ENCODE measurements around the gene PLXNA3. TPM values are rescaled to one million over a fixed set of nuclear protein-coding genes. Genes with fewer than 3 reads are reported as not detected.

The PLXNA3 gene
- total RNA-seq, 4 donors from 2014 or later = 12.0 to 52.0 (median 29.6) TPM

GRCh38 chrX:154467556-154467955, 9.5 kb downstream of the PLXNA3 start:
- Histone ChIP-seq H3K4me1 (no peaks in the 10 kb centered on the region), H3K9me3 (no peaks in the 10 kb centered on the region), H3K27me3 (no peaks in the 10 kb centered on the region), H3K4me3 (no peak overlapping the region), H3K27ac (no peak overlapping the region), H3K36me3 (peaks cover 84% of the 10 kb centered on the region)
- WGBS = 95% methylated on average over 7 of the region's 21 CpGs
- TF ChIP-seq POLR2A (IDR thresholded peaks at IDR 0.05) (no peak), EP300 (IDR thresholded peaks at IDR 0.05) (no peak), CTCF (IDR thresholded peaks at IDR 0.05) (no peak), POLR2AphosphoS5 (IDR thresholded peaks at IDR 0.05) (no peak)
- DNase-seq (ENCODE audit: low spot score in 2 of 2) = no peak

GRCh38 chrX:154468217-154468616, 10.1 kb downstream of the PLXNA3 start:
- no peak for DNase-seq (ENCODE audit: low spot score in 2 of 2)
- H3K27ac ChIP-seq = no peak overlapping the region
- H3K4me1 ChIP-seq = no peaks in the 10 kb centered on the region
- no peaks in the 10 kb centered on the region for H3K9me3 ChIP-seq
- WGBS = 93% methylated on average over 3 of the region's 23 CpGs
- TF ChIP-seq POLR2A (IDR thresholded peaks at IDR 0.05) (no peak), POLR2AphosphoS5 (IDR thresholded peaks at IDR 0.05) (no peak), EP300 (IDR thresholded peaks at IDR 0.05) (no peak), CTCF (IDR thresholded peaks at IDR 0.05) (no peak)
- peaks cover 82% of the 10 kb centered on the region for H3K36me3 ChIP-seq
- H3K4me3 ChIP-seq = no peak overlapping the region
- H3K27me3 ChIP-seq = no peaks in the 10 kb centered on the region

- no peaks in the 10 kb centered on the region for H3K4me1 ChIP-seq
- whole genome bisulfite sequencing = no CpG with 5 or more reads among the region's 9 CpGs
- no peak overlapping the region for H3K27ac ChIP-seq
- H3K4me3 ChIP-seq = no peak overlapping the region
- TF ChIP-seq EP300 (IDR thresholded peaks at IDR 0.05) = no peak
- no peak for TF ChIP-seq CTCF (IDR thresholded peaks at IDR 0.05)
- no peak for TF ChIP-seq POLR2A (IDR thresholded peaks at IDR 0.05)
- no peak for TF ChIP-seq POLR2AphosphoS5 (IDR thresholded peaks at IDR 0.05)
- no peak for DNase-seq (ENCODE audit: low spot score in 2 of 2)
- H3K36me3 ChIP-seq = peaks cover 75% of the 10 kb centered on the region
- H3K27me3 ChIP-seq = no peaks in the 10 kb centered on the region
- no peaks in the 10 kb centered on the region for H3K9me3 ChIP-seq
These were observed 11.0 kb downstream of the PLXNA3 start for GRCh38 chrX:154469114-154469513.

GRCh38 chrX:154469880-154470279, 11.8 kb downstream of the PLXNA3 start:
- no peaks in the 10 kb centered on the region for H3K4me1 ChIP-seq
- no peak for DNase-seq (ENCODE audit: low spot score in 2 of 2)
- no peak overlapping the region for H3K27ac ChIP-seq
- peaks cover 69% of the 10 kb centered on the region for H3K36me3 ChIP-seq
- H3K4me3 ChIP-seq = no peak overlapping the region
- no peaks in the 10 kb centered on the region for H3K27me3 ChIP-seq
- no peak for TF ChIP-seq EP300 (IDR thresholded peaks at IDR 0.05)
- no peak for TF ChIP-seq POLR2AphosphoS5 (IDR thresholded peaks at IDR 0.05)
- no peak for TF ChIP-seq POLR2A (IDR thresholded peaks at IDR 0.05)
- no peak for TF ChIP-seq CTCF (IDR thresholded peaks at IDR 0.05)
- H3K9me3 ChIP-seq = no peaks in the 10 kb centered on the region
- WGBS = 100% methylated on average over 6 of the region's 18 CpGs

GRCh38 chrX:154470434-154470833, 12.4 kb downstream of the PLXNA3 start:
- Histone ChIP-seq H3K27ac (no peak overlapping the region), H3K27me3 (no peaks in the 10 kb centered on the region), H3K4me1 (no peaks in the 10 kb centered on the region), H3K9me3 (no peaks in the 10 kb centered on the region), H3K36me3 (peaks cover 64% of the 10 kb centered on the region), H3K4me3 (no peak overlapping the region)
- no peak for DNase-seq (ENCODE audit: low spot score in 2 of 2)
- 83% methylated on average over 1 of the region's 14 CpGs for WGBS
- TF ChIP-seq CTCF (IDR thresholded peaks at IDR 0.05) (no peak), POLR2A (IDR thresholded peaks at IDR 0.05) (no peak), EP300 (IDR thresholded peaks at IDR 0.05) (no peak), POLR2AphosphoS5 (IDR thresholded peaks at IDR 0.05) (no peak)

Measured in suprapubic skin (tissue), 4 donors.